HepG2 (cell line): Measurements from ENCODE around the gene MYOM1. TPM values are rescaled to one million over a fixed set of nuclear protein-coding genes. Genes with fewer than 3 reads are reported as not detected.

ENCODE experiments used
- ATAC-seq: fragments of 200-7000 bp; cut with Tn5 transposase; 3 replicates; pipeline ENCODE4 v1.9.1; 2020; ENCODE audit warnings: mild to moderate bottlenecking, moderate library complexity
- BruUV-seq: library from RNA; stranded (reverse); fragments of 400-500 nt; replicated peaks from 2 replicates; lab custom pipeline; 2021; lab: Mats Ljungman, UMichigan
- CTCF ChIA-PET: fragments of 300-600 bp; formaldehyde crosslinking; extraction: SDS; loops from one replicate; lab custom pipeline; 2021; ENCODE audit warnings: low total read pairs, inconsistent platforms, low intra/inter-chr PET ratio; lab: Yijun Ruan, JAX
- POLR2A ChIA-PET: fragments of 350-600 bp; sonication (Branson Sonifier 250); formaldehyde crosslinking; loops from one replicate; lab custom pipeline; 2020; ENCODE audit warnings: antibody characterized with exemption, inconsistent platforms; lab: Yijun Ruan, JAX
- DNase-seq: peaks from one replicate; pipeline ENCODE4 v3.0.0-alpha.2; 2015; ENCODE audit warnings: low spot score
- FAIRE-seq: peaks from 3 replicates; lab custom pipeline; 2011; peaks lifted over from hg19 to GRCh38; lab: Jason Lieb, UNC
- H2AFZ ChIP-seq: one replicate; pipeline ENCODE4 v1.6.1; 2011; ENCODE audit warnings: low read length, inconsistent platforms
- H3K27ac ChIP-seq: fragments of 300-600 bp; 3 replicates; pipeline ENCODE4 v1.8.0; 2011; ENCODE audit warnings: mixed run types, mild to moderate bottlenecking, mixed read lengths, low read length, inconsistent platforms; ENCODE audit not compliant: insufficient read depth; ENCODE audit errors: extremely low read length
- H3K27me3 ChIP-seq, 2 experiments: fragments of 200-600 bp in 1 of 2; 2 replicates in 1 of 2; 3 replicates in 1 of 2; pipeline versions ENCODE4 v1.6.0 to v1.8.0; 2011; ENCODE audit warnings: low read length in 2 of 2, mild to moderate bottlenecking in 2 of 2, moderate library complexity in 2 of 2, inconsistent platforms in 1 of 2; ENCODE audit not compliant: insufficient read depth in 2 of 2, control insufficient read depth in 1 of 2
- H3K36me3 ChIP-seq, 2 experiments: fragments of 200-600 bp in 1 of 2; replicated peaks in 1 of 2; 2 replicates in 1 of 2; 3 replicates in 1 of 2; pipeline versions ENCODE4 v1.5.1 to v1.8.0; 2011; ENCODE audit warnings: low read length in 2 of 2, inconsistent platforms in 1 of 2; ENCODE audit not compliant: insufficient read depth in 2 of 2, control insufficient read depth in 1 of 2
- H3K4me1 ChIP-seq: 2 replicates; pipeline ENCODE4 v1.5.1; 2012; ENCODE audit warnings: low read length, inconsistent platforms; ENCODE audit not compliant: insufficient read depth
- H3K4me2 ChIP-seq: 2 replicates; pipeline ENCODE4 v1.6.0; 2011; ENCODE audit warnings: low read depth, low read length, inconsistent platforms
- H3K4me3 ChIP-seq, 3 experiments: fragments of 200-600 bp in 1 of 3; sonication (generic), shearing (Covaris generic) in 1 of 3; replicated peaks in 1 of 3; 2 replicates each; pipeline ENCODE4 v1.5.1; 2011 to 2016; ENCODE audit warnings: low read length in 3 of 3, inconsistent platforms in 2 of 3, low read depth in 2 of 3, mild to moderate bottlenecking in 2 of 3, control low read depth in 1 of 3, mixed read lengths in 1 of 3; ENCODE audit not compliant: insufficient read depth in 1 of 3
- H3K79me2 ChIP-seq: one replicate; pipeline ENCODE4 v1.6.1; 2011; ENCODE audit warnings: low read length, inconsistent platforms; ENCODE audit not compliant: insufficient read depth
- H3K9ac ChIP-seq: 2 replicates; pipeline ENCODE4 v1.6.0; 2011; ENCODE audit warnings: mild to moderate bottlenecking, low read depth, low read length, inconsistent platforms; ENCODE audit not compliant: insufficient read depth
- H3K9me3 ChIP-seq: 2 replicates; pipeline ENCODE4 v1.5.1; 2012; ENCODE audit warnings: mild to moderate bottlenecking, low read length
- H4K20me1 ChIP-seq: 2 replicates; pipeline ENCODE4 v1.6.0; 2011; ENCODE audit warnings: inconsistent platforms, mild to moderate bottlenecking, low read length, moderate library complexity; ENCODE audit not compliant: insufficient read depth
- CERS6 ChIP-seq: sonication (generic); formaldehyde crosslinking; IDR thresholded peaks from 2 replicates; pipeline ENCODE4 v1.5.0; 2020; ENCODE audit warnings: missing genetic modification reagents
- HES4 ChIP-seq: sonication (generic); formaldehyde crosslinking; IDR thresholded peaks from 2 replicates; pipeline ENCODE4 v1.9.0; 2021; ENCODE audit warnings: mild to moderate bottlenecking, missing genetic modification reagents, borderline replicate concordance
- HNF1A ChIP-seq, 2 experiments: sonication (generic) in 1 of 2; formaldehyde crosslinking in 1 of 2; IDR thresholded peaks; 2 replicates each; pipeline versions ENCODE4 v1.4.0 to v1.6.1; 2016 to 2020; ENCODE audit warnings: borderline replicate concordance in 1 of 2, low read depth in 1 of 2, mild to moderate bottlenecking in 1 of 2, missing genetic modification reagents in 1 of 2
- MTF2 ChIP-seq: sonication (generic); formaldehyde crosslinking; IDR thresholded peaks from 2 replicates; pipeline ENCODE4 v1.5.0; 2020; ENCODE audit warnings: missing genetic modification reagents, borderline replicate concordance
- RCOR2 ChIP-seq: IDR thresholded peaks from 2 replicates; pipeline ENCODE4 v1.6.1; 2016; ENCODE audit warnings: missing biosample characterization, missing genetic modification reagents
- ZFP82 ChIP-seq: sonication (generic); formaldehyde crosslinking; IDR thresholded peaks from 2 replicates; pipeline ENCODE4 v1.5.1; 2020; ENCODE audit warnings: mild to moderate bottlenecking, missing genetic modification reagents, borderline replicate concordance
- ZGPAT ChIP-seq: IDR thresholded peaks from 2 replicates; pipeline ENCODE4 v1.6.1; 2016; ENCODE audit warnings: mild to moderate bottlenecking
- ZMYM2 ChIP-seq: sonication (generic); formaldehyde crosslinking; IDR thresholded peaks from 2 replicates; pipeline ENCODE4 v1.8.0; 2022; ENCODE audit warnings: mild to moderate bottlenecking, missing genetic modification reagents
- ZNF432 ChIP-seq: sonication (generic); formaldehyde crosslinking; IDR thresholded peaks from 2 replicates; pipeline ENCODE4 v1.5.0; 2020; ENCODE audit warnings: missing genetic modification reagents, mild to moderate bottlenecking, borderline replicate concordance
- ZNF713 ChIP-seq: sonication (generic); formaldehyde crosslinking; IDR thresholded peaks from 2 replicates; pipeline ENCODE4 v1.4.0; 2020; ENCODE audit warnings: mild to moderate bottlenecking, missing genetic modification reagents
- WGBS: methylation state at CpG from one replicate; pipeline ENCODE4 v1.1.6; 2017; ENCODE audit warnings: low lambda C conversion rate; 5-methylcytosine and 5-hydroxymethylcytosine counted together
- in situ Hi-C: cut with HindIII; loops from 2 replicates; pipeline ENCODE4 v1.10.0; 2017; ENCODE audit warnings: low pct_unique_long_range_greater_than_20kb; ENCODE audit not compliant: extremely low pct_ligation_motif_present
- intact Hi-C: fragments of 100-400 bp; cut with micrococcal nuclease; formaldehyde crosslinking; loops from one replicate; pipeline ENCODE4 v1.10.0; 2022; ENCODE audit not compliant: unreplicated experiment
- polyA plus RNA-seq, 8 experiments: library from polyadenylated mRNA; depleted of rRNA in 3 of 8; stranded (reverse) in 7 of 8; unstranded in 1 of 8; fragments of >200 nt; fragmentation: Illumina TruSeq in 4 of 8; extraction: Trizol in 4 of 8; gene quantifications; 2 replicates each; pipeline versions ENCODE4 v1.2.1 to v1.2.3, GENCODE V29; 2011 to 2016; ENCODE audit warnings: low read depth in 4 of 8, missing spikeins in 1 of 8, mixed read lengths in 1 of 8; ENCODE audit not compliant: insufficient read depth in 1 of 8
- total RNA-seq, 5 experiments: library from RNA; depleted of rRNA; stranded (reverse); fragments of >200 nt; fragmentation: Illumina TruSeq; extraction: Trizol; gene quantifications; 2 replicates each; pipeline ENCODE4 v1.2.3, GENCODE V29; 2016; ENCODE audit warnings: low read depth in 1 of 5
- TF ChIP-seq, protein P1 (sequence below): sonication (generic); formaldehyde crosslinking; IDR thresholded peaks from 2 replicates; pipeline ENCODE4 v1.4.0; 2020; ENCODE audit warnings: missing genetic modification reagents
- TF ChIP-seq, protein P2 (sequence below): sonication (generic); formaldehyde crosslinking; IDR thresholded peaks from 2 replicates; pipeline ENCODE4 v1.4.0; 2020; ENCODE audit warnings: missing genetic modification reagents

Gene MYOM1
- total and polyA plus RNA-seq, 2 of the 13 experiments (the other 11 are each of a cell fraction or from before 2014, with no cell fraction given), result 0.46 to 0.98 TPM

GRCh38 chr18:3190610-3191009 lies 29.2 kb downstream of the MYOM1 start:
- H3K9me3 ChIP-seq, result no peaks in the 10 kb centered on the region
- FAIRE-seq, result no peak
- in situ Hi-C loops (no loop called here), intact Hi-C loops (no loop called here)
- H3K27ac ChIP-seq, result no peak overlapping the region
- no peak overlapping the region for H3K9ac ChIP-seq
- WGBS, result 59% methylated on average over 2 of the region's 2 CpGs
- CTCF ChIA-PET, result no interaction called here
- H3K79me2 ChIP-seq, result no peaks in the 10 kb centered on the region
- POLR2A ChIA-PET, result interaction anchor here (0.6 kb wide), 1 partner anchor 10 kb away, joined by 3 read pairs; no protein-coding TSS in a partner anchor
- BruUV-seq, result no TSS peak
- H3K4me2 ChIP-seq, result no peak overlapping the region
- H3K4me3 ChIP-seq, result no peak overlapping the region
- DNase-seq, result no peak
- H4K20me1 ChIP-seq, result no peaks in the 10 kb centered on the region
- ATAC-seq, result no peak
- peaks cover 18% of the 10 kb centered on the region for H3K4me1 ChIP-seq
- no peaks in the 10 kb centered on the region; a peak in 1 of 5 replicates for H3K36me3 ChIP-seq
- no peak overlapping the region for H2AFZ ChIP-seq
- no peaks in the 10 kb centered on the region for H3K27me3 ChIP-seq
- TF ChIP-seq CERS6 (CRISPR knock-in tag), result no peak
- no peak for TF ChIP-seq HES4
- no peak for TF ChIP-seq ZNF432 (CRISPR knock-in tag)
- TF ChIP-seq ZGPAT, result no peak
- TF ChIP-seq HNF1A (IDR thresholded peaks at IDR 0.05; ENCODE audit: low read depth), result no peak
- TF ChIP-seq HNF1A (CRISPR knock-in tag; IDR thresholded peaks at IDR 0.05; ENCODE audit: borderline replicate concordance), result no peak
- TF ChIP-seq ZMYM2 (CRISPR knock-in tag), result no peak
- TF ChIP-seq, protein P1, sequence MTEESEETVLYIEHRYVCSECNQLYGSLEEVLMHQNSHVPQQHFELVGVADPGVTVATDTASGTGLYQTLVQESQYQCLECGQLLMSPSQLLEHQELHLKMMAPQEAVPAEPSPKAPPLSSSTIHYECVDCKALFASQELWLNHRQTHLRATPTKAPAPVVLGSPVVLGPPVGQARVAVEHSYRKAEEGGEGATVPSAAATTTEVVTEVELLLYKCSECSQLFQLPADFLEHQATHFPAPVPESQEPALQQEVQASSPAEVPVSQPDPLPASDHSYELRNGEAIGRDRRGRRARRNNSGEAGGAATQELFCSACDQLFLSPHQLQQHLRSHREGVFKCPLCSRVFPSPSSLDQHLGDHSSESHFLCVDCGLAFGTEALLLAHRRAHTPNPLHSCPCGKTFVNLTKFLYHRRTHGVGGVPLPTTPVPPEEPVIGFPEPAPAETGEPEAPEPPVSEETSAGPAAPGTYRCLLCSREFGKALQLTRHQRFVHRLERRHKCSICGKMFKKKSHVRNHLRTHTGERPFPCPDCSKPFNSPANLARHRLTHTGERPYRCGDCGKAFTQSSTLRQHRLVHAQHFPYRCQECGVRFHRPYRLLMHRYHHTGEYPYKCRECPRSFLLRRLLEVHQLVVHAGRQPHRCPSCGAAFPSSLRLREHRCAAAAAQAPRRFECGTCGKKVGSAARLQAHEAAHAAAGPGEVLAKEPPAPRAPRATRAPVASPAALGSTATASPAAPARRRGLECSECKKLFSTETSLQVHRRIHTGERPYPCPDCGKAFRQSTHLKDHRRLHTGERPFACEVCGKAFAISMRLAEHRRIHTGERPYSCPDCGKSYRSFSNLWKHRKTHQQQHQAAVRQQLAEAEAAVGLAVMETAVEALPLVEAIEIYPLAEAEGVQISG (CRISPR knock-in tag), result no peak
- TF ChIP-seq, protein P2, sequence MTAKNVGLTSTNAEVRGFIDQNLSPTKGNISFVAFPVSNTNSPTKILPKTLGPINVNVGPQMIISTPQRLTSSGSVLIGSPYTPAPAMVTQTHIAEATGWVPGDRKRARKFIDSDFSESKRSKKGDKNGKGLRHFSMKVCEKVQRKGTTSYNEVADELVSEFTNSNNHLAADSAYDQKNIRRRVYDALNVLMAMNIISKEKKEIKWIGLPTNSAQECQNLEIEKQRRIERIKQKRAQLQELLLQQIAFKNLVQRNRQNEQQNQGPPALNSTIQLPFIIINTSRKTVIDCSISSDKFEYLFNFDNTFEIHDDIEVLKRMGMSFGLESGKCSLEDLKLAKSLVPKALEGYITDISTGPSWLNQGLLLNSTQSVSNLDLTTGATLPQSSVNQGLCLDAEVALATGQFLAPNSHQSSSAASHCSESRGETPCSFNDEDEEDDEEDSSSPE (CRISPR knock-in tag), result no peak
- no peak for TF ChIP-seq ZNF713 (CRISPR knock-in tag)
- no peak for TF ChIP-seq MTF2
- TF ChIP-seq ZFP82 (CRISPR knock-in tag), result no peak
- no peak for TF ChIP-seq RCOR2
